Measurements from ENCODE around the gene RUSC1.

RUSC1 gene

DNA sequence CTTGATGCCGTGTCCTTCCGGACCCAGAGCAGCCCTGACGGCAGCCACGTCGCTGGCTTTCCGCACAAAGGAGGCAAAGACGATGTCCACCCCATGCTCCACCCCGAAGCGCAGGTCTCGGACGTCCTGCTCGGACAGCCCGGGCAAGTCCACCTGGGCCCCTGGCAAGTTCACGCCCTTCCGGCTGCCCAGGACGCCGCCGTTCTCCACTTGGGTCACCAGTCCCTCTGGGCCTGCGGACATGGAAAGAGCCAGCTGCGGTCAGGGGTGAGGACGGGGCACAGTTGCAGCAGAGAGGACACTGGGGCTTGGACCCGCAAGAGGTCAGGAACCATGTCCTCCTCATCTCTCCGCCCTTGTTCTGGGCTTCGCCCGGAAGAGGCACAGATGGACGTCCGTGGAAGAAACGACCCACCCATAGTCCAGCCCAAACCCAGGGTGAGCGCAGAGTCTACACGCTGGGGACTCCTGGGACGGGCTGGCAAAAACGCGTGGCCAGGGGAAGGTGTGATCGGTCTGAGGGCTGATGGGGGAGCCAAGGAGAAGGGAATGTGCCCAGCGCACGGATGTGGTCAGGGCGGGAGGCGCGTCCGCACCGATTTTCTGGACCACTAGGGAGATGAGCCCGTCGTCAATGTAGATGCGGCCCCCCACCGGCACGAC lies 26.0 kb upstream of the RUSC1 start:
- TF ChIP-seq, protein P1, sequence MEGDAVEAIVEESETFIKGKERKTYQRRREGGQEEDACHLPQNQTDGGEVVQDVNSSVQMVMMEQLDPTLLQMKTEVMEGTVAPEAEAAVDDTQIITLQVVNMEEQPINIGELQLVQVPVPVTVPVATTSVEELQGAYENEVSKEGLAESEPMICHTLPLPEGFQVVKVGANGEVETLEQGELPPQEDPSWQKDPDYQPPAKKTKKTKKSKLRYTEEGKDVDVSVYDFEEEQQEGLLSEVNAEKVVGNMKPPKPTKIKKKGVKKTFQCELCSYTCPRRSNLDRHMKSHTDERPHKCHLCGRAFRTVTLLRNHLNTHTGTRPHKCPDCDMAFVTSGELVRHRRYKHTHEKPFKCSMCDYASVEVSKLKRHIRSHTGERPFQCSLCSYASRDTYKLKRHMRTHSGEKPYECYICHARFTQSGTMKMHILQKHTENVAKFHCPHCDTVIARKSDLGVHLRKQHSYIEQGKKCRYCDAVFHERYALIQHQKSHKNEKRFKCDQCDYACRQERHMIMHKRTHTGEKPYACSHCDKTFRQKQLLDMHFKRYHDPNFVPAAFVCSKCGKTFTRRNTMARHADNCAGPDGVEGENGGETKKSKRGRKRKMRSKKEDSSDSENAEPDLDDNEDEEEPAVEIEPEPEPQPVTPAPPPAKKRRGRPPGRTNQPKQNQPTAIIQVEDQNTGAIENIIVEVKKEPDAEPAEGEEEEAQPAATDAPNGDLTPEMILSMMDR (IDR thresholded peaks at IDR 0.05; ENCODE audit: insufficient read depth, low read length, poor library complexity, severe bottlenecking), result no peak
- Histone ChIP-seq H3K27me3 (replicated peaks; ENCODE audit: control insufficient read depth, insufficient read depth, low read length) (no peaks in the 10 kb centered on the region), H3K4me3 (replicated peaks; ENCODE audit: low read depth, low read length) (no peak overlapping the region), H3K36me3 (ENCODE audit: control insufficient read depth, insufficient read depth, low read length) (no peaks in the 10 kb centered on the region)
- DNase-seq (ENCODE audit: extremely low read depth, insufficient read length), result no peak

- no peak overlapping the region for H3K4me3 ChIP-seq (replicated peaks; ENCODE audit: low read depth, low read length)
- H3K36me3 ChIP-seq (ENCODE audit: control insufficient read depth, insufficient read depth, low read length), result no peaks in the 10 kb centered on the region
- H3K27me3 ChIP-seq (replicated peaks; ENCODE audit: control insufficient read depth, insufficient read depth, low read length), result no peaks in the 10 kb centered on the region
- DNase-seq (ENCODE audit: extremely low read depth, insufficient read length), result no peak
- TF ChIP-seq, protein P1 (IDR thresholded peaks at IDR 0.05; ENCODE audit: insufficient read depth, low read length, poor library complexity, severe bottlenecking), result no peak
Observed at GRCh38 chr1:155295183-155295941, 25.3 kb upstream of the RUSC1 start.

- no peaks in the 10 kb centered on the region for H3K36me3 ChIP-seq (ENCODE audit: control insufficient read depth, insufficient read depth, low read length)
- TF ChIP-seq, protein P1 (IDR thresholded peaks at IDR 0.05; ENCODE audit: insufficient read depth, low read length, poor library complexity, severe bottlenecking), result no peak
- no peak overlapping the region for H3K4me3 ChIP-seq (replicated peaks; ENCODE audit: low read depth, low read length)
- no peak for DNase-seq (ENCODE audit: extremely low read depth, insufficient read length)
- H3K27me3 ChIP-seq (replicated peaks; ENCODE audit: control insufficient read depth, insufficient read depth, low read length), result no peaks in the 10 kb centered on the region
Observed at GRCh38 chr1:155295942-155296267, 24.8 kb upstream of the RUSC1 start.

GRCh38 chr1:155296661-155297060 lies 24.0 kb upstream of the RUSC1 start:
- Histone ChIP-seq H3K4me3 (replicated peaks; ENCODE audit: low read depth, low read length) (no peak overlapping the region), H3K36me3 (ENCODE audit: control insufficient read depth, insufficient read depth, low read length) (no peaks in the 10 kb centered on the region), H3K27me3 (replicated peaks; ENCODE audit: control insufficient read depth, insufficient read depth, low read length) (no peaks in the 10 kb centered on the region)
- TF ChIP-seq, protein P1 (IDR thresholded peaks at IDR 0.05; ENCODE audit: insufficient read depth, low read length, poor library complexity, severe bottlenecking), result no peak
- DNase-seq (ENCODE audit: extremely low read depth, insufficient read length), result no peak

- TF ChIP-seq, protein P1 (IDR thresholded peaks at IDR 0.05; ENCODE audit: insufficient read depth, low read length, poor library complexity, severe bottlenecking), result no peak
- DNase-seq (ENCODE audit: extremely low read depth, insufficient read length), result no peak
- no peaks in the 10 kb centered on the region for H3K36me3 ChIP-seq (ENCODE audit: control insufficient read depth, insufficient read depth, low read length)
- no peak overlapping the region for H3K4me3 ChIP-seq (replicated peaks; ENCODE audit: low read depth, low read length)
- no peaks in the 10 kb centered on the region for H3K27me3 ChIP-seq (replicated peaks; ENCODE audit: control insufficient read depth, insufficient read depth, low read length)
Observed at GRCh38 chr1:155297384-155297783, 23.3 kb upstream of the RUSC1 start.

Measured in GM06990 (cell line).